Activated CD8-positive, alpha-beta memory T cell treated with anti-CD3 and anti-CD28 coated beads, Interleukin-2, amount 50 U/mL, for 1 hour (primary cell): ENCODE measurements around the gene SPATA31D1.

Source experiments
- DNase-seq: peaks from one replicate; pipeline ENCODE4 v3.0.0-alpha.2; 2020; ENCODE audit errors: extremely low read depth

The SPATA31D1 gene

GRCh38 chr9:82021198-82021597 is 32.6 kb downstream of the SPATA31D1 start:
- no peak for DNase-seq

DNA sequence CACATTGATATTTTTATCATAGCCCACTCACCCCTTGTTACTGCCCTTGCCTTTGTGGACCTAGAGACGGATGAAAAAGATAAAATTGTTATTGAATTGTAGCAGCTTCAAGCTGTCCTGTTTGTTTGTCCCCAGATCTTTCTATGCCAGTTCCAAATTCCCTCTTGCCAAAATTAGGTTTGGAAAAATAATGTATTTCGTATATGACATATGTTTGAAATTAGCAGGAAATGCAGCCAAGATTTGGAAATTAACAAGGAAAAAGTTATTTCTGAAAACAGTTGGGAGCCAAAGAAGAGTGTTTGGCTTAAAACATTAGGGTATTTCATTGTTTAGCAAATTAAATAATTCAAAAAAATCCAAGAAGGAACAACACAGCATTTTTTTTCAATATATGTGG is 33.5 kb downstream of the SPATA31D1 start:
- no peak for DNase-seq

GRCh38 chr9:82024908-82025307 is 36.3 kb downstream of the SPATA31D1 start:
- DNase-seq: no peak

DNA sequence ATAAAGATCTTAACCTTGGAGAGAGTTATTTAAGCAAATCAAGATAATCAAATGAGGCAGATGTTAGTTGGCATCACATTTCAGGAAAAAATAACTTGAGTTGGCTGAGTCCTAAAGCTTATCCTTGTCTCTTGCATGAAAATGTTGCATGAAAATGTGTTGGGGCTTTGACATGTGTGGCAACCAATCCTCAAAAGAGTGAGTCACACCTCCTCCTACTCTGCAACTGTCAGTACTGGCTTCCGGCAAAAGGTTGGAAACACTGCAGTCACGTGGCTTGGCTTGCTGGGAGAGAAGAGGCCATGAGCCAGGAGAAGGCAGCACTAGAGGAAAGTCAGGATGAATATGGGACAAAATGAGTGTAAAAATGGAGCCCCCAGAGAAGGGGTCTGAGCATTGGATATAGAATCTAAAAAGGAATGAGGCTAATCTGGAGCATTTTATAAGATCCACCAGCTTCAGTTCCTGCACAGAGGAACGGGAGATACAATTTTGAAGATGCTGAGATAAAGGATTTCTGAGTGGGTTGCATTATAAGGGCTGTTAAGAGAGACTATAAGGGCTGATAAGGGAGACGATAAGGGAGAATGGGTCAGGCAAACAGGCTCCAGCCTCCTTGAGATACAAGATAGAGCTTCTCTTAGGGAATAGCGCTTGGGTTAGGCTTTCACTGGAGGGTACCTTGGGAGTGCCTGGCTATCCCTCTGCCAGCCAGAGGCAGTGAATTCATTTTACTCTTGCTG is 43.1 kb downstream of the SPATA31D1 start:
- no peak for DNase-seq

- no peak for DNase-seq
Measured at GRCh38 chr9:82034956-82035731, 46.6 kb downstream of the SPATA31D1 start.

DNA sequence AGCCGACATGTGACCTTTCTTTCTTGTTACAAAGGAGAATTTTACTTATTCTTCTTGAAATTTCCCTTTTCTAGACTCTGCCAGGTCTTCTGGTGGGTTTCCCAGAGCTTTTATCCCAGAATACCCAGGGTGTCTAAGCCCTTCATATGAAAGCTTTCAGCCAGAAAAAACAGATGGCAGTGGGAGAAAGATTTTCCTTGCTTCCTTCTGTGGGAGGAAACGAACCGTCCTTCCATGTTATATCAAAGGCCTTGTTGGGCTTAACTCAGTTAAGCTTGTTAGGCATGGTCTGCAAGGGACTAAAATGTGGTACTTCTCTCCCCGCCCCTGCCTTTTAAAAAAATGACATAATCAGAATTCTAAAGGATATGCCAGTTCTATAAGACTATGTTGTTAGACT is 47.5 kb downstream of the SPATA31D1 start:
- DNase-seq: no peak

DNA sequence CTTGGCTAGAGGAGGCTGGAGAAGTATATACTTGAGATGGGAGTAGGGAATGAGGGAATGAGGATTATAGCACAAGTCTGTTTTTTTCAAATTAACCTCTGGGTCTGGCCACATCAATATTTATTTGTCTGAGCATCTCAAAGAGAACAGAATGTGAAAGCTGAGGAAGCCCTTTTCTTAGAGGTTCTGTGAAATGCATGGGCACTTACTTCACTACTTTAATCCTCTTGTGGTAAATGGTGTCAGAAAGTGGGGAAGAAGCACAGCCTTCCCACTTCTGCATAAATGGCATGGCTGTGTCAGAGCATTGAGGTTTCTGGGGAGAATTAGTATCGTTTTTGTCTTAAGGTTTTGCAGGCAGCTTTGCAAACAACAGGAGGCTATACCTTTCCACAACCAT is 48.6 kb downstream of the SPATA31D1 start:
- no peak for DNase-seq

DNA sequence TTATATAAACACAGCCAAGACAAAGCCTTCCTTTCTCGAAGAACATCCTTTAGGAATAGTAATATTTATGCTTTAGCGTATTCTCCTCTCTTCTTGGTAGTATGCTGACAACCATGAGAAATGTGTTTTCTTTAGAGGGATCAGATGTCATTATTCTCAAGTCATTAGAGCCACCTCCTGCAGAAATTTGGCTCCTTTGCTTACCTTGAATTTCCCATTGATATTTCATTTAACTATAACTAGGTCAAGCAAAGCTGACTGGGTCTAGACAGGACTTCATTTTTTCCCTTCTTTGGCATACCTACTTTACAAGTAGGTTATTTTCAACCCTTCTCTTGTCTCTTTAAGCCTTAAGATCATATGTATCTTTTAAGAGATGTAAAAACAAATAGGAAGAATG is 50.3 kb downstream of the SPATA31D1 start:
- no peak for DNase-seq
